ENCODE data around the gene KRTAP5-2.
"Not testable (repeated sequence)": the region's sequence is repeated elsewhere in the genome, so short reads cannot be mapped to it uniquely, and the experiment has no call there.

KRTAP5-2 gene

GRCh38 chr11:1595994-1596575 is 2.0 kb downstream of the KRTAP5-2 start:
- H3K9ac ChIP-seq (ENCODE audit: low read length); H3K4me2 ChIP-seq (ENCODE audit: low read length): not testable (repeated sequence)

GRCh38 chr11:1592628-1593027 is 5.5 kb downstream of the KRTAP5-2 start:
- peaks cover 5% of the 10 kb centered on the region; the same call in 1 of the 2 replicates for H3K27me3 ChIP-seq (ENCODE audit: insufficient read depth, low read length)
- H3K36me3 ChIP-seq (ENCODE audit: insufficient read depth, low read length), result no peaks in the 10 kb centered on the region
- H3K9ac ChIP-seq (ENCODE audit: low read length), result no peak overlapping the region
- H3K9me2 ChIP-seq (ENCODE audit: low read depth, low read length), result no peaks in the 10 kb centered on the region
- no peaks in the 10 kb centered on the region for H3K79me2 ChIP-seq (ENCODE audit: insufficient read depth, low read length)
- H3K27ac ChIP-seq (ENCODE audit: low read depth, low read length, poor library complexity, severe bottlenecking), result no peak overlapping the region
- H3K4me3 ChIP-seq (ENCODE audit: low read depth, low read length, poor library complexity, severe bottlenecking), result no peak overlapping the region
- TF ChIP-seq EZH2 (IDR thresholded peaks at IDR 0.05; ENCODE audit: borderline replicate concordance, low read length), result no peak
- TF ChIP-seq, protein P1, sequence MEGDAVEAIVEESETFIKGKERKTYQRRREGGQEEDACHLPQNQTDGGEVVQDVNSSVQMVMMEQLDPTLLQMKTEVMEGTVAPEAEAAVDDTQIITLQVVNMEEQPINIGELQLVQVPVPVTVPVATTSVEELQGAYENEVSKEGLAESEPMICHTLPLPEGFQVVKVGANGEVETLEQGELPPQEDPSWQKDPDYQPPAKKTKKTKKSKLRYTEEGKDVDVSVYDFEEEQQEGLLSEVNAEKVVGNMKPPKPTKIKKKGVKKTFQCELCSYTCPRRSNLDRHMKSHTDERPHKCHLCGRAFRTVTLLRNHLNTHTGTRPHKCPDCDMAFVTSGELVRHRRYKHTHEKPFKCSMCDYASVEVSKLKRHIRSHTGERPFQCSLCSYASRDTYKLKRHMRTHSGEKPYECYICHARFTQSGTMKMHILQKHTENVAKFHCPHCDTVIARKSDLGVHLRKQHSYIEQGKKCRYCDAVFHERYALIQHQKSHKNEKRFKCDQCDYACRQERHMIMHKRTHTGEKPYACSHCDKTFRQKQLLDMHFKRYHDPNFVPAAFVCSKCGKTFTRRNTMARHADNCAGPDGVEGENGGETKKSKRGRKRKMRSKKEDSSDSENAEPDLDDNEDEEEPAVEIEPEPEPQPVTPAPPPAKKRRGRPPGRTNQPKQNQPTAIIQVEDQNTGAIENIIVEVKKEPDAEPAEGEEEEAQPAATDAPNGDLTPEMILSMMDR (IDR thresholded peaks at IDR 0.05; ENCODE audit: low read length), result no peak
- no peak overlapping the region for H3K4me2 ChIP-seq (ENCODE audit: low read length)
- no peaks in the 10 kb centered on the region for H3F3A ChIP-seq (ENCODE audit: insufficient read depth, low read length)
- H4K20me1 ChIP-seq (ENCODE audit: insufficient read depth, low read length), result no peaks in the 10 kb centered on the region
- H2AFZ ChIP-seq (ENCODE audit: low read length), result no peak overlapping the region
- H3K9me3 ChIP-seq (ENCODE audit: low read length), result no peaks in the 10 kb centered on the region
- H3K4me1 ChIP-seq (ENCODE audit: insufficient read depth, low read length, severe bottlenecking), result no peaks in the 10 kb centered on the region

More at GRCh38 chr11:1595994-1596575, 2.0 kb downstream of the KRTAP5-2 start:
- H3K27ac ChIP-seq (ENCODE audit: low read depth, low read length, poor library complexity, severe bottlenecking); H3K4me1 ChIP-seq (ENCODE audit: insufficient read depth, low read length, severe bottlenecking); H3K27me3 ChIP-seq (ENCODE audit: insufficient read depth, low read length); H3K9me3 ChIP-seq (ENCODE audit: low read length); H3F3A ChIP-seq (ENCODE audit: insufficient read depth, low read length); H3K79me2 ChIP-seq (ENCODE audit: insufficient read depth, low read length); H4K20me1 ChIP-seq (ENCODE audit: insufficient read depth, low read length); H3K9me2 ChIP-seq (ENCODE audit: low read depth, low read length); H3K36me3 ChIP-seq (ENCODE audit: insufficient read depth, low read length); H2AFZ ChIP-seq (ENCODE audit: low read length); H3K4me3 ChIP-seq (ENCODE audit: low read depth, low read length, poor library complexity, severe bottlenecking): not testable (repeated sequence)

DNA sequence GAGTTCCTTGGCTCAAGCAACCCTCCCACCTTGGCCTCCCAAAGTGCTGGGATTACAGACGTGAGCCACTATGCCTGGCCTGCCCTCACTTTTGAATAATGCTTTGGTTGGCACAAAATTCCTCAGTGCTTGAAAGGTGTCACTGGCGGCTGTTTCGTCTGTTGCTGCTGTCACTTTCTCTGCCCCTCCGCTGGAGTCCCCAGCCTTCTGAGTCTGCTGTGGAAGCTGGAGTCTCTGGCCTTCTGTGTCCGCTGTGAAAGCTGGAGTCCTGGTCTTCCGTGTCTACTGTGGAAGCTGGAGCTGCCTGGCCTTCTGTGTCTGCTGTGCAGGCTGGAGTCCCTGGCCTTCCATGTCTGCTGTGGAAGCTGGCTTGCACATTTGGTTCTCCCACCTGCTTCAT is 8.1 kb downstream of the KRTAP5-2 start:
- Histone ChIP-seq H3K27me3 (ENCODE audit: insufficient read depth, low read length) (peaks cover 5% of the 10 kb centered on the region; the same call in 1 of the 2 replicates), H3K79me2 (ENCODE audit: insufficient read depth, low read length) (no peaks in the 10 kb centered on the region), H3F3A (ENCODE audit: insufficient read depth, low read length) (no peaks in the 10 kb centered on the region), H3K9ac (ENCODE audit: low read length) (no peak overlapping the region), H3K4me1 (ENCODE audit: insufficient read depth, low read length, severe bottlenecking) (no peaks in the 10 kb centered on the region), H4K20me1 (ENCODE audit: insufficient read depth, low read length) (no peaks in the 10 kb centered on the region), H3K27ac (ENCODE audit: low read depth, low read length, poor library complexity, severe bottlenecking) (no peak overlapping the region), H3K4me3 (ENCODE audit: low read depth, low read length, poor library complexity, severe bottlenecking) (no peak overlapping the region), H3K36me3 (ENCODE audit: insufficient read depth, low read length) (no peaks in the 10 kb centered on the region), H3K4me2 (ENCODE audit: low read length) (no peak overlapping the region), H3K9me3 (ENCODE audit: low read length) (no peaks in the 10 kb centered on the region), H2AFZ (ENCODE audit: low read length) (no peak overlapping the region), H3K9me2 (ENCODE audit: low read depth, low read length) (no peaks in the 10 kb centered on the region)
- no peak for TF ChIP-seq EZH2 (IDR thresholded peaks at IDR 0.05; ENCODE audit: borderline replicate concordance, low read length)
- TF ChIP-seq, protein P1 (IDR thresholded peaks at IDR 0.05; ENCODE audit: low read length), result no peak

DNA sequence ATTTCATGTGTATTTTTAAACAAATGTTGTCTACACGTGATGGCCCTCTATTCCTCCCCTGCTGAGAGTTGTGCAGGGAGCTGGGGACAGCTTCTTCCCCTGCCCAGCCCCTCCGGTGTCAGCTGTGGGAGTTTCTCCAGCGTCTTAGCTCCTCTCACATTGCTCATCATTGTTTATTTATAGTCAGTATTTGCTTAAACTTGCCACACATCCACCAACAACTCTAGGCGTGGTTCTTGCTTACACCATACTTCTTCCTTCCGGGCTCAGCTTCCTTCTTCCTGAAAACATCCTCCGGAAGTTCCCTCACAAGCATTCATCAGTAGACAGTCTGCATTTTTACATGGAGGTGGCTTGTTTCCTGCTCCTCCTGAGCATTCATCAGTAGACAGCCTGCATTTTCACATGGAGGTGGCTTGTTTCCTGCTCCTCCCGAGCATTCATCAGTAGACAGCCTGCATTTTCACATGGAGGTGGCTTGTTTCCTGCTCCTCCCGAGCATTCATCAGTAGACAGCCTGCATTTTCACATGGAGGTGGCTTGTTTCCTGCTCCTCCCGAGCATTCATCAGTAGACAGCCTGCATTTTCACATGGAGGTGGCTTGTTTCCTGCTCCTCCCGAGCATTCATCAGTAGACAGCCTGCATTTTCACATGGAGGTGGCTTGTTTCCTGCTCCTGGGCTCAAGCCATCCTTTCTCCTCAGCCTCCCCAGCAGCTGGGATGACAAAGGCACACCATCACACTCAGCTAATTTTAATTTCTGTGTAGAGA is 8.7 kb downstream of the KRTAP5-2 start:
- not testable (repeated sequence) for H3K27ac ChIP-seq (ENCODE audit: low read depth, low read length, poor library complexity, severe bottlenecking); H2AFZ ChIP-seq (ENCODE audit: low read length); H3K27me3 ChIP-seq (ENCODE audit: insufficient read depth, low read length); H3K4me1 ChIP-seq (ENCODE audit: insufficient read depth, low read length, severe bottlenecking); H3K4me2 ChIP-seq (ENCODE audit: low read length); H3K9ac ChIP-seq (ENCODE audit: low read length); H3K9me3 ChIP-seq (ENCODE audit: low read length); H3K4me3 ChIP-seq (ENCODE audit: low read depth, low read length, poor library complexity, severe bottlenecking); H4K20me1 ChIP-seq (ENCODE audit: insufficient read depth, low read length); H3K36me3 ChIP-seq (ENCODE audit: insufficient read depth, low read length); H3F3A ChIP-seq (ENCODE audit: insufficient read depth, low read length); H3K79me2 ChIP-seq (ENCODE audit: insufficient read depth, low read length); H3K9me2 ChIP-seq (ENCODE audit: low read depth, low read length)

All from OCI-LY1 (cell line).